Measurements from ENCODE around the gene TICRR.
A peak's percentile ranks its signal among the peaks of the same experiment; 100 is the strongest.

The TICRR gene

GRCh38 chr15:89654847-89655805 lies 79.9 kb downstream of the TICRR start, which contains the start of gene KIF7:
KIF7 (minus strand) TSS chr15:89655467; CDS start chr15:89652930, 2,537 bp downstream.
- peak; percentile 16 for DNase-seq (ENCODE audit: low spot score)

- peak; percentile 66 for DNase-seq (ENCODE audit: low spot score)
Observed at GRCh38 chr15:89656116-89656815, 81.0 kb downstream of the TICRR start.

- DNase-seq (ENCODE audit: low spot score), result no peak
Observed at GRCh38 chr15:89657686-89658200, 82.5 kb downstream of the TICRR start.

DNA sequence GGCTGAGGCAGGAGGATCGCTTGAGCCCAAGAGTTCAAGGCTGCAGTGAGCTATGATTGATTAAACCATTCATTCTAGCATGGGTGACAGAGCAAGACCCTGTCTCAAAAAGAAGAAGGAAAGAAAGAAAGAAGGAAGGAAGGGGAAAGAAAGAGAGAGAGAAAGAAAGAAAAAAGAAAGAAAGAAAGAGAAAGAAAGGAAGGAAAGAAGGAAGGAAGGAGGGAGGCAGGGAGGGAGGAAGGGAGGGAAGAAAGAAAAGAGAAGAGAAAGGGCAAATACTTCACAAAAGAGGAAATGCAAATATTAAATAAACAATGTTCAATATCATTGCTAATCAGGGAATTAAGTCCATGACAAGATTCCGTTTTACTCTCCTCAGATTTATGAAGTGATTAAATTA lies 84.0 kb downstream of the TICRR start:
- DNase-seq (ENCODE audit: low spot score), result no peak

DNA sequence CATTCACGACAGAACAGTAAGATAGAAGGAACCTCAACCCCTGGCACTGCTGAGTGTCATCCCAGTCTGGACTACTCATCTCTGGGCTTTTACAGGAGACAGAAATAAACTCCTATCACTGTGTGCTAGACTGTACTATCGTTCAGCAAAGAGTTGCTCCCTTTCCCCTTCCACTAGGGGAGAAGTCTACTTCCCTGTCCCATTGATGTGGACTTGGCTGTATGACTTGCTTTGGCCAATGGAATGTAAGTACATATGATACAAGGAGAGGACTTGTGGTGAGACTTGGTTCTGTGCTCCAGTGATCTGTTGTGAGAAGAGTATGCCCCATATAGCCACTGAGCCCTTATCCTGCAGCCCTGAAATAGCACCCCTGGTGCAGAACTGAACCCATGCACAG lies 85.3 kb downstream of the TICRR start:
- DNase-seq (ENCODE audit: low spot score), result no peak

DNA sequence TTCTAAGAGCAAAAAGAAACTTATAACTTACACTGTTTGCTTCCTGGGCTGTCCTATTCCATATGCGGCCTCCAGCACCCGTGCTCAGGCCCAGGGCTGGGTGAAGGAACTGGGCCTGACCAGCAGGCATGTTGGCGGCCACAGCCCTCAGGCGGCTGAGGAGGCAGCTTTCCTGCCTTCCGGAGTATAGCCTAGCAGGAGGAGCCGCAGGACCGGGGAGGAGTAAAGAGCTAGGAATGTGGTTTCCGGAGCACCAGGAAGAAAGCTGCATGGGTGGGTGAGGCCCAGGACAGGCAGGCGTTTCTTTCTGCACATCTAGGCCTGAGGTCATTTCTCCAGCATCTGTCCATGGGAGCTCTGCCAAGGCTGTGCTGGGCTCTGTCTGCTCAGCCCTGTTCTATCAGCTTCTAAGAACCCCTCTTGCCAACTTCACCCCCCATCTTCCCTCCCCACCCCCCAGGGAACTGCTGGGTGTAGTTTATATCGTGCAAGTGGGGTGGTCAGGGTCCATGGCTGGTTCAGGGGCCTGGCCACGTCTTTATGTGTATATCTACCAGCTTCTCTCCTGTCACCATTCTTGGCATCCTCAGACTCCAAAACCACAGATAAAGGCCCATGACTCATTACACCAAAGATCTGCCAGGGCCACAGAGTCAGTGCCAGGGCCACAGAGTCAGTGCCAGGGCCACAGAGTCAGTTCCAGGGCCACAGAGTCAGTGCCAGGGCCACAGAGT lies 87.8 kb downstream of the TICRR start:
- peak; percentile 64 for DNase-seq (ENCODE audit: low spot score)

DNA sequence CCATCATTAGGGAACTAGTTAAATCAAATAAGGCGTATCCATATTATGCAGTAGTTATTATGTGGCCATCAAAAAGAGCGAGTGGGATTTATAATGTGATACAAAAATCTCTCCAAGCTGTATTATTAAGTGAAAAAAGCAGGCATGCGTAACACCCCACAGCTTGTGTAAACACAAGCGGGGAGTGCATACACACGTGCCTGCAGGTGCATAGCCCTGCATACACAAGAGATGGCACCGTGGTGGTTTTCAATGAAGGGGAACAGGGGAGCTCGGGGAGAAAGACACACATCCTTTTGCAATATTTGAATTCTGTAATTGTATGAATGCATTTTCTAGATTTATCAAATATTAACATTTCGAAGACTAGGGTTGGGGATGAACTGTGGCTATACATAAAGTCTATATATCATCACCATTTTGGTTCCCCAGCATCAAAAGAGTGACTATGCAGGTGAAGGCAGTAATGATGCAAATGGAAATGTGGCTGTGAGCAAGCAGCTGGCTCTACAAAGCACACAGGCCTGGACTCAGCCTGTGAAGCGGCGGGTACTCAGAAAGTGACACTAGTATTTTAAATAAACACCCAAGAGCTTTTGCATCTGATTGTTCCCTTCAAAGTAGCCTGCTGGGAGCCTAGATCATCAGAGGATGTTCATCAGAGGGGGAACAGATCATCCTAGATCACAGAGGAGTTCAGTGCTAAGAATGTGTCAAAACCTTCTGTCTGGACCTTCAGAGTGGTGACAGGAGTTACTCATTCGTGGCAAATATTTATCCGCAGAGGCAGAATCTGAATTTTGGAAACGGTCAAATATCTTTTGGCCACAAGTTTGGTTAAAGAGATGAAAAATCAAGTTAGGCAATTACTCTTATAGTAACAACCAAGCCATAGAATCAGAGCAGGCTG lies 89.4 kb downstream of the TICRR start:
- no peak for DNase-seq (ENCODE audit: low spot score)

- DNase-seq (ENCODE audit: low spot score), result peak; percentile 46
Observed at GRCh38 chr15:89665449-89666181, 90.3 kb downstream of the TICRR start.

- DNase-seq (ENCODE audit: low spot score), result no peak
Observed at GRCh38 chr15:89666184-89666857, 91.1 kb downstream of the TICRR start.

DNA sequence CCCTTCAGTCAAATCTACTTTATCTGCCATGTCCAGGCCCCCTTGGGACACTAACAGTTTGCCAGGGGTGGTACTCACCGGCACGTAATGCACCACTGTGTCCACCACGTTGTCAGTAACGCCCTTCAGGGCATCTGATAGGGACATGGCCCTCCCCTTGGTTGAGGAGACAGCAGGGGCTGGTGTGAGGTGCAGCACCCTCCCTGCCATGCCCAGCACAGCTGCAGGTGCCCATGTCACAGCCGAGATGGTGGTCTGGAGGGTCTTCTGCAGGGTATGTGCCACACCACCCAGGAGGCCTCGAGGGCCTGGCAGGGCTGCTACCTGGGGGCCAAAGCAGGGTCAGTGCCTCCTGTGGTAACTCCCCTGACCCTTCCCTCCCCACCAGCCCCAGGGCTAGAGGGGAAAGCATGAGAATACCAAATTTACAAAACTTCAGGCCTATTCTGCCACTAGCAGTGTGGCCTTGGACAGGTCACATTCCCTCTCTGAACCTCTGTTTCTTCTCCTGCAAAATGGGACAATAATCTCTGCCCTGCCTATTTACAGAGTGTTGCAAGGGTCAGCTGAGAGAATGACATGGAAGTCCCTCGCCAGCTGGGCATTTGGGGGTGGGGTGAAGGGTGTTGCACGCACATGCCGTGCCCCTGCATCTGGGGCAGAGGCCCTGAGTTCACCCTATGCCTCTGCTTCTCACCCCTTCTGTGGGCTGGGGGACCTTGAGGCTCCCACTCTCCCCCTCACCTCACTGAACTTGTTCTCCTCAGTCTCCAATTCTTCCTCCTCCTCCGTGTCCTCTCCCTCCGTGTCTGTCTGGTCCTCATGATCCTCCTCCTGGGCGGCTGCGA lies 91.8 kb downstream of the TICRR start:
- no peak for DNase-seq (ENCODE audit: low spot score)

DNA sequence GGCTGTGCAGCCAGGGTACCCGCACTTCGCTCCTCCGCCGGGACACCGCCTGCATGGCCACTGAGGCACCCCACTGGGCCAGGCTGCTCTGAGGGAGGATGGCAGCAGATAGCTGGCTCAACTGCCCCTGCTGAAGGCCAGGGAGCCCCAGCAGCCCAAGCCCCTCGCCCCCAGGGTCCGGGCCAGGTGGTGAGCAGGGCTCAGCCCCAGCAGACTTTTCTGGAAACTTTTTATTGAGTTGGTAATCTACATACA lies 92.4 kb downstream of the TICRR start:
- DNase-seq (ENCODE audit: low spot score), result no peak

GRCh38 chr15:89668171-89668570 lies 92.9 kb downstream of the TICRR start:
- no peak for DNase-seq (ENCODE audit: low spot score)

GRCh38 chr15:89669309-89669865 lies 94.1 kb downstream of the TICRR start:
- no peak for DNase-seq (ENCODE audit: low spot score)

- DNase-seq (ENCODE audit: low spot score), result no peak
Observed at GRCh38 chr15:89669941-89670340, 94.7 kb downstream of the TICRR start.

GRCh38 chr15:89670971-89671560 lies 95.8 kb downstream of the TICRR start:
- no peak for DNase-seq (ENCODE audit: low spot score)

GRCh38 chr15:89671687-89672086 lies 96.4 kb downstream of the TICRR start:
- no peak for DNase-seq (ENCODE audit: low spot score)

DNA sequence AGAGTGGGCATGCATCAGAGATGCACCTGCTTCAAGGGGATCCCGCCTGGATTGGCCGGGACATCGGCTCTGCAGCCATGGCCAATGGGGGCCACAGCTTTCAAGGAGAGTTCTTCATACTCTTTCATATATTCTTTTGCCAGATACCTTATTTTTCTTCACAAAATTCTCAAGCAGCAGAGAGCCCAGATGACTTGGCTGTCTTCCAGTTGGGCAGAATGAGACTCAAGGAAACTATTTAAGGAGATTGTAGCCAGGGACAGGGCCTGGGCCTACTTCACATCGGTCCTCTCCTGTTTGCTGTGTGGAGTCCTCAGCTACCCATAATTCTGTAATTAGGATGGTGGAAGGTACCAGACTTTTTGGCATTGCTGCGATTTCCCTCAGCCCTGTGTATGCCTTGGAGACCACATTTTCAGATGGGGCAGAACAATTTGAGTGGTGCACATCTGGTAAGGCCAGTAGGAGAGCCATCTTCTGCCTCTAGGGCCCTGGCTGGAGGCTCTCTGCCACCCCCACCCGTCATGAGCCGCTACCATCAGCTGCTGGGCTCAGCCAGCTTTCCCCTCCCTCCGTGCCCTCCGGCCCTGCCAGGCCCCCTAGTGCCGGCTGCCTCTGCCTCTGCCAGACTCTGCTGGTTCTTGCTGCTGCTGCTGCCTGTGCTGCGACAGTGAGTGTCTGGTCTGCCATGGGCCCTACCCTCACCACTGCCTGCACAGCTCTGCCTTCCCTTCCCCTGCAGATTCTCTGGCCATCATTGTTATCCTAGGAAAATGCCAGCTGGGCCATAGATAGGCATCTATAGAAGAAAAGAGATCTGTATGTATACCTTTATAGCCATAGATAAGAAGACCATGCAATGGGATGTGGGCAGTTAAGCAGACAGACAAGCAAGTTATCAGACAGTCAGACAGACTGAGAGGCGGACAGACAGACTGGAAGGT lies 97.2 kb downstream of the TICRR start:
- no peak for DNase-seq (ENCODE audit: low spot score)

Measured in kidney tubule cell (primary cell).